Epithelial cell of esophagus (primary cell): ENCODE results near the gene RANBP6.
"Not testable (repeated sequence)": the region's sequence is repeated elsewhere in the genome, so short reads cannot be mapped to it uniquely, and the experiment has no call there.

Experiments used
- DNase-seq: peaks from one replicate; pipeline ENCODE4 v3.0.0; 2010; ENCODE audit warnings: low read depth
- H3K4me3 ChIP-seq: 2 replicates; pipeline ENCODE4 v1.5.1; 2011; ENCODE audit warnings: mild to moderate bottlenecking, low read length, control low read depth
- TF ChIP-seq, protein P1 (sequence below): IDR thresholded peaks from 2 replicates; pipeline ENCODE4 v1.5.1; 2011; ENCODE audit warnings: low read depth, mild to moderate bottlenecking, low read length, control low read depth, inconsistent platforms; ENCODE audit not compliant: insufficient read depth; ENCODE audit errors: missing control alignments

Gene RANBP6

DNA sequence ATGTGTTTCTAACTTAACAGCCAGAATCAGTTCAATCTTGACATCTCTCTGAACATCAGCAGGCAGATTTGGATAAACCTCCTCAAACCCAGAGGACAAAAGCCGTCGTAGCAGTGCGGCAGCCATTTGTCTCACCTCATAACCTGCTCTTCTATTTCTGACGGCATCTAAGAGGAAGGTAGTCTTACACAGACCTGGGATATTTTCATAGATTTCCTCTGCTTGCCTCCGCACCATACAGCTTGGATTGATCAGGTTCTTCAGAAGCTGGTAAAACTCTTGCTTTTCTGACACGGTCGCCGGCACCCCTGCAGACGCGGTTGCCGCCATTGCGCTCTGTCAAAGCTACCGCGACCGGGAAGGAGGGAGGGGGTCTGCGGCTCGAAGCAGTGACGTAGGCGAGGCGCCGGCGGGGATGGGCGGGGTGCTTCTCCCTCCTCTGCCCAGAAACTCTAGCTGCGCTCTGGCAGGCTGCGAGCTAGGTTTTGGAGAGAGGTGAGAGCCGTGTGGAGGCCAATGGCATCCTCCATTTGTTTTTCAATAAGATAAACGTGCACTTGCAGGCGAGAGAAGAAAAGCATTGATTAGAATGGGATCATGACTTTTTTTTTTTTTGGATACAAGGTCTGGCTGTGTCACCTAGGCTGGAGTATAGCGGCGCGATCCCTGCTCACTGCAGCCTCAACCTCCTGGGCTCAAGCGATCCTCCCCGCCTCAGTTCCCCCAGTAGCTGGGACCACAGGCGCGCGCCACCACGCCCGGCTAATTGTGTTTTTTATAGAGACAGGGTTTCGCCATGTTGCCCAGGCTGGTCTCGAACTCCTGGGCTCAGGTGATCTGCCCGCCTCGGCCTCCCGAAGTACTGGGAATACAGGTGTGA lies at the start of gene RANBP6:
TSS of gene RANBP6 (minus strand) at position 347 of the 880 bp plus-strand sequence. CDS start at position 330, 17 bp downstream.
- DNase-seq: peak; percentile 90
- TF ChIP-seq, protein P1, sequence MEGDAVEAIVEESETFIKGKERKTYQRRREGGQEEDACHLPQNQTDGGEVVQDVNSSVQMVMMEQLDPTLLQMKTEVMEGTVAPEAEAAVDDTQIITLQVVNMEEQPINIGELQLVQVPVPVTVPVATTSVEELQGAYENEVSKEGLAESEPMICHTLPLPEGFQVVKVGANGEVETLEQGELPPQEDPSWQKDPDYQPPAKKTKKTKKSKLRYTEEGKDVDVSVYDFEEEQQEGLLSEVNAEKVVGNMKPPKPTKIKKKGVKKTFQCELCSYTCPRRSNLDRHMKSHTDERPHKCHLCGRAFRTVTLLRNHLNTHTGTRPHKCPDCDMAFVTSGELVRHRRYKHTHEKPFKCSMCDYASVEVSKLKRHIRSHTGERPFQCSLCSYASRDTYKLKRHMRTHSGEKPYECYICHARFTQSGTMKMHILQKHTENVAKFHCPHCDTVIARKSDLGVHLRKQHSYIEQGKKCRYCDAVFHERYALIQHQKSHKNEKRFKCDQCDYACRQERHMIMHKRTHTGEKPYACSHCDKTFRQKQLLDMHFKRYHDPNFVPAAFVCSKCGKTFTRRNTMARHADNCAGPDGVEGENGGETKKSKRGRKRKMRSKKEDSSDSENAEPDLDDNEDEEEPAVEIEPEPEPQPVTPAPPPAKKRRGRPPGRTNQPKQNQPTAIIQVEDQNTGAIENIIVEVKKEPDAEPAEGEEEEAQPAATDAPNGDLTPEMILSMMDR: no peak
- H3K4me3 ChIP-seq: peak within 1 kb of the TSS; percentile 92

DNA sequence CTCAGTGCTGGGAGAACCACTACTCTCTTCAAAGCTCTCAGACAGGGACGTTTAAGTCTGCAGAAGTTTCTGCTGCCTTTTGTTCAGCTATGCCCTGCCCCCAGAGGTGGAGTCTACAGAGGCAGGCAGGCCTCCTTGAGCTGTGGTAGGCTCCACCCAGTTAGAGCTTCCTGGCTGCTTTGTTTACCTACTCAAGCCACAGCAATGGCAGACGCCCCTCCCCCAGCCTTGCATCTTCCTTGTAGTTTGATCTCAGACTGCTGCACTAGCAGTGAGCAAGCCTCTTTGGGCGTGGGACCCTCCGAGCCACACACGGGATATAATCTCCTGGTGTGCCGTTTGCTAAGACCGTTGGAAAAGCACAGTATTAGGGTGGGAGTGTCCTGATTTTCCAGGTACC lies 47.7 kb upstream of the RANBP6 start:
- DNase-seq: not testable (repeated sequence)

DNA sequence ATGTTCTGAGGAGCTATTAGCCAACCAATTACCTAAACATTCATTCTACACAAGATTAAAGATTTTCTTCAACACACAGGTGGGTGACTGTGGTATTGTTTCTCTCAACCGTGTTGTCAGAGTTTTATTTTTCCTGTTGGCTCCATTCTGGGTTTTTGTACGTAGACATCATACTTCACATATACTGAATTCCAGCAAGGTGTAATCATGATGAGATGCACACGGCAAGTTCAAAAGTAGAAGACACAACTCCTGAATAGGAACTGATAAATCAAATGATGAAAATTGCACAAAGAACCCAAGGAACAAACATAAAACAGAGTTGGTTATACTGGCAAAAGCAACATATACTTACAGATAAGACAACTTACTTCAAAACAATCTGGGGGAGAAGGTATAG lies 40.2 kb upstream of the RANBP6 start:
- TF ChIP-seq, protein P1: no peak
- no peak overlapping the region for H3K4me3 ChIP-seq
- DNase-seq: no peak

More for the DNA sequence above, 47.7 kb upstream of the RANBP6 start:
- H3K4me3 ChIP-seq: not testable (repeated sequence)

DNA sequence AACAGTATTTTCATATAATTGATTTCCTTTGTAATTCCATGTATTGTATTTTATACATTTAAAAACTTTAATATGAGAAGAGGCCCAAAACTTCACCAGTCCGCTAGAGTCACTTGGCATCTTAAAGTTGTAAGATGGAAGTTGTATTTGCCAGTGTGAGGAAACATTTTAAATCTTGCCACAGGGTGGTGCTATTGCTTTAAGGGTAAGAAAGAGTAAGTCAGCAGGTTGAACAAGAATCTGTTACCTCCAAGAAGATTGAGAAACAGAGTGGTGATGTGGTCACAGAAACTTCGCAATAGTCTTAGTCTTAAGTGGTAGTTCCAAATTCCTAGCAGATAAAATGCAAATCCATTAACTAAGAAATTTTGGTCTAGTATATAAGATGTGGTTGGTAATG lies 39.8 kb upstream of the RANBP6 start:
- H3K4me3 ChIP-seq: no peak overlapping the region
- TF ChIP-seq, protein P1: peak; percentile 63
- peak; percentile 98 for DNase-seq

DNA sequence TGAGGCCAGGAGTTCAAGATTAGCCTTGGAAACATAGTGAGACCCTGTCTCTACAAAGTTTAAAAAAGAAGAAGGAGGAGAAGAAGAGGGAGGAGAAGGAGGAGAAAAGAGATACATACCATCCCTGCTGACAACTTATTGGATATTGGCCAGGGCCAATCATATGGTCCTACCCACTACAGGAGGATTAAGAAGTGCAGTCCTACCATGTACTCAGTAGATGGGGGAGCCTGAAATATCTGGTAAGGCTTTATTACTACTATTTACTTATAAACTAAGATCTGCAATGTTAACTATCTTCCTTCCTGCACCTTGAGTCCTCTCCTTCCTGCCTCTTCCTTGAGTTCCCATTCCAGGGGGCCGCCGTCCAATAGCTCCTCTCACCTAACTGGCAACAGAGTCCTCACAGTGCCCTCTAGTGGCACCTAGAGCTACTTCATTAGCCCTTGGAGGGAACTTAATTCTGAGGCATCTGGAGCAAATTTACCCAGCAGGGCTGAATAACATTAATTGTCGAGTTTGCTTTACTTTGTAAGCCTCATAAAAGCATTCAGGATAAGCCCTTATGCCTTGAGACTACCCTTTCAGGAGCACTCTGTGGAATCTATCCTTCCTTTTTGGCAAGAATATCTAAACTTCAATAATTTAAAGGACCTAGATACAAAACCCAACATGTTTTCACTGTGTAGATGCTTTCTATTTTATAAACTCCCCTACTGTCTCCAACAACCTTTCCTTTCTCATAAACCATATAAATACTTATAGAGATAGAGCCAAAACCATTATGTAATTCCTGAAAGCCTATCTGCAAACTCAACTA lies 39.1 kb upstream of the RANBP6 start:
- TF ChIP-seq, protein P1: peak; percentile 83
- peak; percentile 79 for DNase-seq
- H3K4me3 ChIP-seq: no peak overlapping the region

DNA sequence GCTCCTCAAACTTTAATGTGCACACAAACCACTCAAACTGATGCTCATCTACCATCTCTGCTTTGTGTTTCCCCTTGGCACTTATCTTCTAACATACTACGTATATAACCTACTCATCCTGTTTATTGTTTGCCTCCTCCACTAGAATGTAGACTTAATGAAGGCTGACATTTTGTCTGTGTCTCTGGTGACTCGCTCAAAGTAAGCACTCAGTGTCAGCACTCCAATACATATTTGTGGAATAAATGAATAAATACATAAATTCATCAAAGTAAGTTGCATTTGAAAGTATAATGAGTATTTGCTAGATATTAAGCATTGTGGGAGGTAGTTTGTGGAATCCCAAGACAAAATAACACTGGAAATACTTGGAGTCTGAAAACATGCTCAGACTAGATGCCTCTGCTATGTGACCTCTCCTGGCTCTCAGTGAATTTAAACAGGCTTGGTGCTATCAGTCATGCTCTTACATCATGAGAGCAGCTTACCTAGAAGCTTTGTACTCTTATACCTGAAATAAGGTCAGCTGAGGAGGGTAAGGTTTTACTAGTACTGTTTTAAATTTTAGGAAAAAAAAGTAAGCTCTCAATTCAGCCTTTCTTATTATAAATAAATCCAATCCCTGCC lies 37.0 kb upstream of the RANBP6 start:
- no peak overlapping the region for H3K4me3 ChIP-seq
- TF ChIP-seq, protein P1: no peak
- peak; percentile 87 for DNase-seq

DNA sequence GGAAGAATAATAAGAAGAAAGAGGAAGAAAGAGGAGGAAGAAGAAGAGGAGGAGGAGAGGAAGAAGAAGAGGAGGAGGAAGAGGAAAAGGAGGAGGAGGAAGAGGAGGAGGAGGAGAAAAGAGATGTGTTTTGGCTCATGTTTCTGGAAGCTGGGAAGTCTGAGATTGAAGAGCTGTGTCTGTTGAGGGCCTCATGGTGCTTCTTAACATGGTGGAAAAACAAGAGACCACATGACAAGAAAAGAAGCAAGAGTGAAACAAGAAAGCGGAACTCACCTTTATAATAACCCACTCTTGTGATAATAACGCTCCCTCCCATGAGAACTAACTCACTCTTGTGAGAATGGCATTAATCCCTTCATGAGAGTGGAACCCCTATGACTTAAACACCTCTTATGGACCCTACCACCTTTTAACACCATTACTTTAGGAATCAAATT lies 36.1 kb upstream of the RANBP6 start:
- DNase-seq: no peak

More for the DNA sequence above, 36.1 kb upstream of the RANBP6 start:
- TF ChIP-seq, protein P1: no peak
- H3K4me3 ChIP-seq: no peak overlapping the region
